Measurements from ENCODE around the gene TTC39C. TPM values are rescaled to one million over a fixed set of nuclear protein-coding genes. Genes with fewer than 3 reads are reported as not detected.
"Not testable (repeated sequence)": the region's sequence is repeated elsewhere in the genome, so short reads cannot be mapped to it uniquely, and the experiment has no call there.

Gene TTC39C
- total and polyA plus RNA-seq, 7 donors: 2.3 to 36.9 (median 27.0) TPM

- no peak for TF ChIP-seq CTCF (IDR thresholded peaks at IDR 0.05)
- Histone ChIP-seq H3K4me3 (no peak overlapping the region), H3K36me3 (peaks cover 0 to 8% (median 0%) of the 10 kb centered on the region in 4 donors), H3K27me3 (no peaks in the 10 kb centered on the region), H3K4me1 (peaks cover 0 to 15% (median 3%) of the 10 kb centered on the region in 4 donors), H3K9me3 (no peaks in the 10 kb centered on the region), H3K27ac (no peak overlapping the region)
- intact Hi-C loops (cut with DNase I): no loop called here
- WGBS, 2 donors: 28 to 73% methylated on average over 3 of the region's 3 CpGs
- DNase-seq: no peak
Measured at GRCh38 chr18:24026457-24026856, 11.9 kb downstream of the TTC39C start.

GRCh38 chr18:24027156-24027827, 12.7 kb downstream of the TTC39C start:
- intact Hi-C loops (cut with DNase I): no loop called here
- H3K27me3 ChIP-seq: no peaks in the 10 kb centered on the region
- no peaks in the 10 kb centered on the region for H3K9me3 ChIP-seq
- WGBS, 2 donors: 77 to 85% methylated on average over 14 of the region's 14 CpGs
- no peak overlapping the region for H3K4me3 ChIP-seq
- peak overlapping the region in 2 of 4 donors; percentile 42 to 47 for H3K27ac ChIP-seq
- TF ChIP-seq EP300 (IDR thresholded peaks at IDR 0.05) (no peak), POLR2AphosphoS5 (IDR thresholded peaks at IDR 0.05) (peak in 1 of 4 donors; percentile 52)
- peaks cover 0 to 8% (median 0%) of the 10 kb centered on the region in 4 donors for H3K36me3 ChIP-seq
- peak; percentile 81 for DNase-seq
- peaks cover 0 to 12% (median under 1%) of the 10 kb centered on the region in 4 donors for H3K4me1 ChIP-seq

- WGBS, 2 donors: 97% methylated on average over 13 of the region's 13 CpGs
- intact Hi-C loops (cut with DNase I): not testable (repeated sequence)
Measured at GRCh38 chr18:24028946-24029345, 14.4 kb downstream of the TTC39C start.

DNA sequence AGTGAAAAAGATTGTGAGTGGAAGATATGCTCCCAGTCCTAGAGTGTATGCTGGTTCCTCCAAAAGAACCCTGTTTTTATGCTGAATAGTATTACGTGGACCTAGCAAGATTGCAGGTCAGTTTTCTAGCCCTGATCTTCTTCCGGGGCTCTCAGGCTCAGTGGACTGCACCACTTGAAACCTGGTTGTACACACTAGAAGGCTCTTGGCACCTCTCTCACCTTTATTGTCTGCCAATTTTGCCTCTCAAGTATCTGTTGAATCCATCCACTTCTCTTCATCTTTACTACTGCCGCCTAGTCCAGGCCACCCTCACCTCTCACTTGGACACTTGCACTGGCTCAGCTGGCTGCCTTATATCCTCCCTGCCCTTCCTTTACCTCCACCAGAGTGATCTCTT, 16.8 kb downstream of the TTC39C start:
- Histone ChIP-seq H3K4me3 (no peak overlapping the region), H3K27me3 (no peaks in the 10 kb centered on the region), H3K9me3 (no peaks in the 10 kb centered on the region), H3K36me3 (no peaks in the 10 kb centered on the region), H3K27ac (no peak overlapping the region), H3K4me1 (peaks cover 0 to 11% (median 0%) of the 10 kb centered on the region in 4 donors)
- TF ChIP-seq CTCF (IDR thresholded peaks at IDR 0.05) (no peak), POLR2AphosphoS5 (IDR thresholded peaks at IDR 0.05) (no peak), EP300 (IDR thresholded peaks at IDR 0.05) (no peak), POLR2A (IDR thresholded peaks at IDR 0.05) (no peak)
- intact Hi-C loops (cut with DNase I): no loop called here
- DNase-seq: no peak
- 96 to 98% methylated on average over 3 of the region's 3 CpGs for WGBS, 2 donors

More at GRCh38 chr18:24028946-24029345, 14.4 kb downstream of the TTC39C start:
- not testable (repeated sequence) for H3K27ac ChIP-seq, H3K9me3 ChIP-seq, H3K27me3 ChIP-seq, DNase-seq, H3K36me3 ChIP-seq, H3K4me3 ChIP-seq
- H3K4me1 ChIP-seq: peaks cover 0 to 11% (median 0%) of the 10 kb centered on the region in 4 donors

- Histone ChIP-seq H3K27me3 (no peaks in the 10 kb centered on the region), H3K4me3 (no peak overlapping the region), H3K9me3 (no peaks in the 10 kb centered on the region), H3K4me1 (peaks cover 0 to 5% (median 0%) of the 10 kb centered on the region in 4 donors), H3K27ac (no peak overlapping the region), H3K36me3 (no peaks in the 10 kb centered on the region)
- intact Hi-C loops (cut with DNase I): no loop called here
- 92 to 94% methylated on average over 6 of the region's 6 CpGs for WGBS, 2 donors
- TF ChIP-seq POLR2AphosphoS5 (IDR thresholded peaks at IDR 0.05) (no peak), POLR2A (IDR thresholded peaks at IDR 0.05) (no peak), CTCF (IDR thresholded peaks at IDR 0.05) (no peak), EP300 (IDR thresholded peaks at IDR 0.05) (no peak)
- DNase-seq: no peak
Measured at GRCh38 chr18:24031916-24032315, 17.4 kb downstream of the TTC39C start.
